HCT116 (cell line): ENCODE data around the gene GNAT1. TPM values are rescaled to one million over a fixed set of nuclear protein-coding genes. Genes with fewer than 3 reads are reported as not detected.

Source experiments
- ATAC-seq: fragments of 200-7000 bp; cut with Tn5 transposase; 2 replicates; pipeline ENCODE4 v1.9.1; 2020; ENCODE audit warnings: mild to moderate bottlenecking, moderate library complexity
- BruUV-seq: library from RNA; stranded (reverse); fragments of 400-500 nt; replicated peaks from 2 replicates; lab custom pipeline; 2021; lab: Mats Ljungman, UMichigan
- CTCF ChIA-PET: fragments of 300-600 bp; sonication (Branson Sonifier 250); formaldehyde crosslinking; loops from one replicate; lab custom pipeline; 2021; ENCODE audit warnings: antibody characterized with exemption; lab: Charles Lee
- POLR2A ChIA-PET: fragments of 300-600, 350-600 bp; sonication (Branson Sonifier 250); formaldehyde crosslinking; loops from one replicate; lab custom pipeline; 2021; ENCODE audit warnings: antibody characterized with exemption; lab: Charles Lee
- RAD21 ChIA-PET, 2 experiments: fragments of 300-600 bp; sonication (Branson Sonifier 250); formaldehyde crosslinking; loops; one replicate each; lab custom pipeline; 2023; ENCODE audit warnings: low total read pairs in 2 of 2; ENCODE audit not compliant: uncharacterized antibody in 2 of 2, unreplicated experiment in 2 of 2, low non-redundant PET in 1 of 2; lab: Charles Lee
- DNase-seq: peaks from one replicate; pipeline ENCODE4 v3.0.0-alpha.2; 2010; ENCODE audit warnings: low read depth, low spot score
- H2AFZ ChIP-seq: fragments of 200-600 bp; shearing (Covaris generic), sonication (generic); 2 replicates; pipeline ENCODE4 v1.6.1; 2017; ENCODE audit warnings: low read depth, mixed run types, mixed read lengths, antibody characterized with exemption, low read length; ENCODE audit not compliant: poor library complexity, severe bottlenecking
- H3K27ac ChIP-seq: 2 replicates; pipeline ENCODE4 v1.5.1; 2012; ENCODE audit warnings: low read depth, low read length
- H3K27me3 ChIP-seq: fragments of 200-600 bp; sonication (generic); 2 replicates; pipeline ENCODE4 v1.6.1; 2016; ENCODE audit warnings: mixed run types, low read length, mixed read lengths; ENCODE audit not compliant: insufficient read depth
- H3K36me3 ChIP-seq, 2 experiments: fragments of 200-500 bp in 1 of 2; fragments of 200-600 bp in 1 of 2; sonication (Bioruptor generic) in 1 of 2; sonication (generic) in 1 of 2; 2 replicates each; pipeline versions ENCODE4 v1.5.1 to v1.6.1; 2014 to 2016; ENCODE audit warnings: low read length in 2 of 2, inconsistent platforms in 1 of 2, mixed read lengths in 1 of 2, mixed run types in 1 of 2; ENCODE audit not compliant: insufficient read depth in 2 of 2, control insufficient read depth in 1 of 2
- H3K4me1 ChIP-seq, 2 experiments: fragments of 200-600 bp in 1 of 2; sonication (generic) in 1 of 2; 2 replicates each; pipeline versions ENCODE4 v1.5.1 to v1.6.1; 2012 to 2017; ENCODE audit warnings: low read length in 2 of 2, inconsistent platforms in 1 of 2, mild to moderate bottlenecking in 1 of 2, mixed read lengths in 1 of 2, mixed run types in 1 of 2, moderate library complexity in 1 of 2; ENCODE audit not compliant: insufficient read depth in 2 of 2, control insufficient read depth in 1 of 2
- H3K4me2 ChIP-seq: fragments of 200-600 bp; sonication (generic); 2 replicates; pipeline ENCODE4 v1.6.1; 2017; ENCODE audit warnings: mixed run types, low read length, mixed read lengths
- H3K4me3 ChIP-seq, 2 experiments: fragments of 200-600 bp in 1 of 2; sonication (generic) in 1 of 2; replicated peaks in 1 of 2; 2 replicates each; pipeline ENCODE4 v1.5.1; 2011 to 2016; ENCODE audit warnings: low read length in 2 of 2, control low read depth in 1 of 2, low read depth in 1 of 2, mild to moderate bottlenecking in 1 of 2, mixed read lengths in 1 of 2, mixed run types in 1 of 2
- H3K79me2 ChIP-seq: fragments of 200-600 bp; sonication (generic); 2 replicates; pipeline ENCODE4 v1.6.1; 2017; ENCODE audit warnings: mild to moderate bottlenecking, mixed run types, low read length, moderate library complexity, mixed read lengths; ENCODE audit not compliant: insufficient read depth
- H3K9ac ChIP-seq: fragments of 200-600 bp; sonication (generic); 2 replicates; pipeline ENCODE4 v1.6.1; 2016; ENCODE audit warnings: low read length, mixed read lengths
- H3K9me2 ChIP-seq: fragments of 200-600 bp; sonication (generic), shearing (Covaris generic); 2 replicates; pipeline ENCODE4 v1.6.1; 2017; ENCODE audit warnings: mixed run types, mild to moderate bottlenecking, moderate library complexity; ENCODE audit not compliant: insufficient read depth
- H3K9me3 ChIP-seq, 2 experiments: fragments of 200-500 bp in 1 of 2; fragments of 200-600 bp in 1 of 2; sonication (Bioruptor generic) in 1 of 2; sonication (generic) in 1 of 2; 2 replicates each; pipeline ENCODE4 v1.6.1; 2014 to 2017; ENCODE audit warnings: low read length in 2 of 2, mixed read lengths in 2 of 2, inconsistent platforms in 1 of 2, low read depth in 1 of 2, mild to moderate bottlenecking in 1 of 2, mixed run types in 1 of 2, moderate library complexity in 1 of 2; ENCODE audit not compliant: control insufficient read depth in 1 of 2, insufficient read depth in 1 of 2
- H4K20me1 ChIP-seq: fragments of 200-600 bp; sonication (generic), shearing (Covaris generic); 2 replicates; pipeline ENCODE4 v1.6.1; 2017; ENCODE audit warnings: mixed run types, mild to moderate bottlenecking, moderate library complexity; ENCODE audit not compliant: insufficient read depth
- CBX3 ChIP-seq: IDR thresholded peaks from 2 replicates; pipeline ENCODE4 v1.6.1; 2012; ENCODE audit warnings: low read depth
- CEBPB ChIP-seq: IDR thresholded peaks from 2 replicates; pipeline ENCODE4 v1.6.1; 2012; ENCODE audit warnings: low read depth
- EGR1 ChIP-seq: IDR thresholded peaks from 2 replicates; pipeline ENCODE4 v1.6.1; 2012; ENCODE audit warnings: low read depth
- ELF1 ChIP-seq: IDR thresholded peaks from 2 replicates; pipeline ENCODE4 v1.6.1; 2012; ENCODE audit warnings: low read depth, borderline replicate concordance
- EZH2phosphoT487 ChIP-seq: fragments of 200-600 bp; IDR thresholded peaks from 2 replicates; pipeline ENCODE4 v1.6.1; 2018; ENCODE audit warnings: antibody characterized with exemption, borderline replicate concordance
- FOSL1 ChIP-seq: IDR thresholded peaks from 2 replicates; pipeline ENCODE4 v1.6.1; 2012; ENCODE audit warnings: low read depth
- JUND ChIP-seq: IDR thresholded peaks from 2 replicates; pipeline ENCODE4 v1.6.1; 2012
- POLR2A ChIP-seq: IDR thresholded peaks from 2 replicates; pipeline ENCODE4 v1.7.0; 2011; ENCODE audit warnings: borderline replicate concordance; ENCODE audit not compliant: insufficient read depth, insufficient read length; ENCODE audit errors: extremely low read depth
- POLR2AphosphoS5 ChIP-seq: IDR thresholded peaks from 2 replicates; pipeline ENCODE4 v1.6.1; 2011; ENCODE audit warnings: mild to moderate bottlenecking, low read depth, low read length, moderate library complexity
- RAD21 ChIP-seq: IDR thresholded peaks from 2 replicates; pipeline ENCODE4 v1.6.1; 2012; ENCODE audit warnings: low read depth, mild to moderate bottlenecking
- SP1 ChIP-seq: IDR thresholded peaks from 2 replicates; pipeline ENCODE4 v1.6.1; 2012; ENCODE audit warnings: low read depth
- SRF ChIP-seq: IDR thresholded peaks from 2 replicates; pipeline ENCODE4 v1.6.1; 2012; ENCODE audit warnings: low read depth
- YY1 ChIP-seq: IDR thresholded peaks from 2 replicates; pipeline ENCODE4 v1.6.1; 2011; ENCODE audit warnings: low read length, low read depth, moderate library complexity, mild to moderate bottlenecking; ENCODE audit not compliant: insufficient replicate concordance; ENCODE audit errors: extremely low read depth
- ZFX ChIP-seq: fragments of 450-650 bp; IDR thresholded peaks from 2 replicates; pipeline ENCODE4 v1.6.1; 2017
- intact Hi-C: fragments of 100-400 bp; cut with micrococcal nuclease; formaldehyde crosslinking; loops from 2 replicates; pipeline ENCODE4 v1.10.0; 2022
- total RNA-seq: library from RNA; stranded (reverse); gene quantifications from one replicate; pipeline ENCODE4 v1.2.1, GENCODE V29; 2021; ENCODE audit not compliant: unreplicated experiment
- TF ChIP-seq, protein P1 (sequence below): IDR thresholded peaks from 2 replicates; pipeline ENCODE4 v1.6.1; 2012
- TF ChIP-seq, protein P2 (sequence below): IDR thresholded peaks from 2 replicates; pipeline ENCODE4 v1.6.1; 2011; ENCODE audit warnings: mild to moderate bottlenecking, low read length, moderate library complexity; ENCODE audit not compliant: insufficient replicate concordance; ENCODE audit errors: extremely low read depth

The GNAT1 gene
- total RNA-seq, 1 experiment from 2014 or later, result not detected

DNA sequence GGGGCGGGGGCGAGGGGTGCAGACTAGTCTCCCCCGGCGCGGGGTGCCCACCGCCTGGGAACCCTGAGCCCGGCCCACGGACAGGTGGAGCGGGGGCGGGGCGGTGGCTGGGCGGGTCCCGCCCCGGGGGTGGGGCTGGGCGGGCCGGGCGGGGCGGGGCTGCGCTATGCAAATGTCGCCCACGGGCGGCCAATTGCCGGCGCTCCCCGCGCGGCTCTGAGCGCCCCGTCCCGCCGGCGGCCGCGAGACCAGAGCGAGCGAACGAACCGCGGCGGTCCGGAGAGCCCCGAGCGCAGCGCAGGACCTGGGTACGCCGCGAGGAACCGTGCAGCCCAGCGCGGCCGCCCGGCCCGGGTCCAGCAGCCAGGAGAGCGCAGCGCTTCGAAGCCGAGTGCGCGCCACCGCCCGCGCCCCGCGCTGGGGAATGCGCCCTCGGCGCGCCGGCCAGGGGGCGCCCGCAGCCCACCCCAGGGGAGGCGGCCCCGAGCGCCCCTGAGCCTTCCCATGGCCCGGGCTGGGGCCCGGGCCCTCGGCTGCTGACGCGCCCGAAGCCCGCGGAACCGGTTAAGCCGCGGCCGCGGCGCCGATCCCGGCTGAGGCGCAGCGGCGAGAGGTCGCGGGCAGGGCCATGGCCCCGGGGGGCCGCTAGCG is 36.4 kb upstream of the GNAT1 start, which contains the start of gene SEMA3F:
TSS of gene SEMA3F (plus strand) at position 485 of the 651 bp plus-strand sequence. CDS start 4,299 bp downstream, outside the sequence.
- no peak for DNase-seq
- no peak for TF ChIP-seq CBX3
- peak; percentile 69; the same call in 1 of the 2 replicates for TF ChIP-seq ZFX
- peak; percentile 76 for TF ChIP-seq POLR2AphosphoS5
- TF ChIP-seq CEBPB, result no peak
- TF ChIP-seq, all 23 proteins: peak for 2
- intact Hi-C loops, result no loop called here
- CTCF ChIA-PET, result no interaction called here
- H3K4me2 ChIP-seq, result peak within 1 kb of the TSS; percentile 78
- H3K9me2 ChIP-seq, result no peaks in the 10 kb centered on the region
- H3K36me3 ChIP-seq, result no peaks in the 10 kb centered on the region
- no peaks in the 10 kb centered on the region for H3K9me3 ChIP-seq
- H2AFZ ChIP-seq, result no peak within 1 kb of the TSS
- no peaks in the 10 kb centered on the region for H4K20me1 ChIP-seq
- BruUV-seq, result no TSS peak
- peak within 1 kb of the TSS; percentile 65 for H3K9ac ChIP-seq
- peak within 1 kb of the TSS; percentile 56 to 67 for H3K4me3 ChIP-seq
- POLR2A ChIA-PET, result no interaction called here
- H3K79me2 ChIP-seq, result no peaks in the 10 kb centered on the region
- ATAC-seq, result peak; percentile 87
- peaks cover 10 to 37% of the 10 kb centered on the region in 2 experiments for H3K4me1 ChIP-seq
- peak within 1 kb of the TSS; percentile 80; the same call in 1 of the 2 replicates for H3K27ac ChIP-seq
- no peaks in the 10 kb centered on the region for H3K27me3 ChIP-seq
- RAD21 ChIA-PET, result no interaction called here

DNA sequence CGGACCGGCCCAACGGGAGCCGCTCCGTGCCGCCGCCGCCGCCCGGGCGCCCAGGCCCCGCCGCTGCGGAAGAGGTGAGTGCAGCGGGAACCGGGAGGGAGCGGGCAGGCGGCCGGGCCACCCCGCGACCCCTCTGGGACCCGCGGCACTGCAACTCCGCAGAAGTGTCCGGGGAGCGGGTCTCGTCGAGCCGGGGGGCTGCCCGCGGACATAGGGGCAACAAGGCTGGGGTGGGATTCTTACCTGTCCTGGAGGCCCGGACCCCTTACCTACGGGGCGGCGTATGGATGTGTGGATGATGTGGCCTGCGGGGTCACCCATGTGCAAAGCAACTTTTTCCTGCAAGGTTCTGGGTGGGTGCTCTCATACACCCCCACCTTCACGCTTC is 35.9 kb upstream of the GNAT1 start:
- Histone ChIP-seq H2AFZ (no peak overlapping the region), H3K4me3 (peak overlapping the region; percentile 56 to 67), H3K79me2 (no peaks in the 10 kb centered on the region), H3K9me3 (no peaks in the 10 kb centered on the region), H3K9me2 (no peaks in the 10 kb centered on the region), H3K4me1 (peaks cover 10 to 41% of the 10 kb centered on the region in 2 experiments), H3K27ac (peak overlapping the region; percentile 80; the same call in 1 of the 2 replicates), H3K27me3 (no peaks in the 10 kb centered on the region), H3K36me3 (no peaks in the 10 kb centered on the region; a peak in 1 of 4 replicates), H3K4me2 (peak overlapping the region; percentile 78), H3K9ac (peak overlapping the region; percentile 65), H4K20me1 (no peaks in the 10 kb centered on the region)
- DNase-seq, result no peak
- intact Hi-C loops, result no loop called here
- BruUV-seq, result no TSS peak
- ChIA-PET POLR2A (no interaction called here), CTCF (no interaction called here), RAD21 (no interaction called here)
- ATAC-seq, result no peak
- TF ChIP-seq FOSL1, result no peak
- TF ChIP-seq, protein P1, sequence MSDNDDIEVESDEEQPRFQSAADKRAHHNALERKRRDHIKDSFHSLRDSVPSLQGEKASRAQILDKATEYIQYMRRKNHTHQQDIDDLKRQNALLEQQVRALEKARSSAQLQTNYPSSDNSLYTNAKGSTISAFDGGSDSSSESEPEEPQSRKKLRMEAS, result no peak
- TF ChIP-seq, protein P2, sequence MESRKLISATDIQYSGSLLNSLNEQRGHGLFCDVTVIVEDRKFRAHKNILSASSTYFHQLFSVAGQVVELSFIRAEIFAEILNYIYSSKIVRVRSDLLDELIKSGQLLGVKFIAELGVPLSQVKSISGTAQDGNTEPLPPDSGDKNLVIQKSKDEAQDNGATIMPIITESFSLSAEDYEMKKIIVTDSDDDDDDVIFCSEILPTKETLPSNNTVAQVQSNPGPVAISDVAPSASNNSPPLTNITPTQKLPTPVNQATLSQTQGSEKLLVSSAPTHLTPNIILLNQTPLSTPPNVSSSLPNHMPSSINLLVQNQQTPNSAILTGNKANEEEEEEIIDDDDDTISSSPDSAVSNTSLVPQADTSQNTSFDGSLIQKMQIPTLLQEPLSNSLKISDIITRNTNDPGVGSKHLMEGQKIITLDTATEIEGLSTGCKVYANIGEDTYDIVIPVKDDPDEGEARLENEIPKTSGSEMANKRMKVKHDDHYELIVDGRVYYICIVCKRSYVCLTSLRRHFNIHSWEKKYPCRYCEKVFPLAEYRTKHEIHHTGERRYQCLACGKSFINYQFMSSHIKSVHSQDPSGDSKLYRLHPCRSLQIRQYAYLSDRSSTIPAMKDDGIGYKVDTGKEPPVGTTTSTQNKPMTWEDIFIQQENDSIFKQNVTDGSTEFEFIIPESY, result no peak
- TF ChIP-seq SRF, result no peak
- TF ChIP-seq SP1, result no peak
- TF ChIP-seq POLR2AphosphoS5, result no peak
- no peak for TF ChIP-seq POLR2A
- TF ChIP-seq EZH2phosphoT487, result no peak
- no peak for TF ChIP-seq EGR1
- TF ChIP-seq ZFX, result no peak; the same call in 1 of the 2 replicates
- no peak for TF ChIP-seq CBX3
- TF ChIP-seq ELF1, result no peak
- TF ChIP-seq RAD21, result no peak
- TF ChIP-seq JUND, result no peak
- no peak for TF ChIP-seq YY1
